HEK293T (cell line): Measurements from ENCODE around the gene FBLIM1.

Source experiments
- ARNT ChIP-seq: fragments of 450-650 bp; IDR thresholded peaks from 2 replicates; pipeline ENCODE4 v1.6.1; 2017; ENCODE audit warnings: mild to moderate bottlenecking
- BHLHE40 ChIP-seq: fragments of 450-650 bp; IDR thresholded peaks from 2 replicates; pipeline ENCODE4 v1.6.1; 2016; ENCODE audit warnings: mild to moderate bottlenecking, moderate library complexity, borderline replicate concordance
- ELF4 ChIP-seq: fragments of 450-650 bp; IDR thresholded peaks from 2 replicates; pipeline ENCODE4 v1.6.1; 2017; ENCODE audit warnings: antibody characterized with exemption
- FOXK2 ChIP-seq: fragments of 450-650 bp; IDR thresholded peaks from 2 replicates; pipeline ENCODE4 v1.6.1; 2016; ENCODE audit warnings: mild to moderate bottlenecking
- FOXM1 ChIP-seq: fragments of 450-650 bp; IDR thresholded peaks from 2 replicates; pipeline ENCODE4 v1.6.1; 2017; ENCODE audit warnings: mild to moderate bottlenecking, borderline replicate concordance
- HDGF ChIP-seq: fragments of 450-650 bp; IDR thresholded peaks from 2 replicates; pipeline ENCODE4 v1.6.1; 2017; ENCODE audit warnings: antibody characterized with exemption, borderline replicate concordance
- L3MBTL2 ChIP-seq: fragments of 450-650 bp; conservative IDR thresholded peaks from 2 replicates; pipeline ENCODE4 v1.6.1; 2016; ENCODE audit warnings: mild to moderate bottlenecking
- LEF1 ChIP-seq: fragments of 450-650 bp; IDR thresholded peaks from 2 replicates; pipeline ENCODE4 v1.6.1; 2017; ENCODE audit warnings: mild to moderate bottlenecking, borderline replicate concordance
- NFRKB ChIP-seq: fragments of 450-650 bp; IDR thresholded peaks from 2 replicates; pipeline ENCODE4 v1.6.1; 2016; ENCODE audit warnings: mild to moderate bottlenecking, moderate library complexity
- PKNOX1 ChIP-seq: fragments of 450-650 bp; IDR thresholded peaks from 2 replicates; pipeline ENCODE4 v1.6.1; 2016
- SP1 ChIP-seq: fragments of 450-650 bp; IDR thresholded peaks from 2 replicates; pipeline ENCODE4 v1.6.1; 2017
- TARDBP ChIP-seq: fragments of 450-650 bp; IDR thresholded peaks from 2 replicates; pipeline ENCODE4 v1.6.1; 2016
- ZNF384 ChIP-seq: fragments of 450-650 bp; IDR thresholded peaks from 2 replicates; pipeline ENCODE4 v1.6.1; 2016

- TF ChIP-seq ARNT: no peak
- TF ChIP-seq SP1: no peak
- TF ChIP-seq ZNF384: no peak
- TF ChIP-seq TARDBP: no peak
- no peak for TF ChIP-seq ELF4
- no peak for TF ChIP-seq FOXK2
- no peak for TF ChIP-seq L3MBTL2
- no peak for TF ChIP-seq NFRKB
- TF ChIP-seq HDGF: no peak
- no peak for TF ChIP-seq PKNOX1
- no peak for TF ChIP-seq BHLHE40
- no peak for TF ChIP-seq FOXM1
- TF ChIP-seq LEF1: no peak
Measured at GRCh38 chr1:15755021-15755645, 3.5 kb upstream of the FBLIM1 start.
